Measurements from ENCODE around the gene OPA1. TPM values are rescaled to one million over a fixed set of nuclear protein-coding genes. Genes with fewer than 3 reads are reported as not detected.

Gene OPA1, protein sequence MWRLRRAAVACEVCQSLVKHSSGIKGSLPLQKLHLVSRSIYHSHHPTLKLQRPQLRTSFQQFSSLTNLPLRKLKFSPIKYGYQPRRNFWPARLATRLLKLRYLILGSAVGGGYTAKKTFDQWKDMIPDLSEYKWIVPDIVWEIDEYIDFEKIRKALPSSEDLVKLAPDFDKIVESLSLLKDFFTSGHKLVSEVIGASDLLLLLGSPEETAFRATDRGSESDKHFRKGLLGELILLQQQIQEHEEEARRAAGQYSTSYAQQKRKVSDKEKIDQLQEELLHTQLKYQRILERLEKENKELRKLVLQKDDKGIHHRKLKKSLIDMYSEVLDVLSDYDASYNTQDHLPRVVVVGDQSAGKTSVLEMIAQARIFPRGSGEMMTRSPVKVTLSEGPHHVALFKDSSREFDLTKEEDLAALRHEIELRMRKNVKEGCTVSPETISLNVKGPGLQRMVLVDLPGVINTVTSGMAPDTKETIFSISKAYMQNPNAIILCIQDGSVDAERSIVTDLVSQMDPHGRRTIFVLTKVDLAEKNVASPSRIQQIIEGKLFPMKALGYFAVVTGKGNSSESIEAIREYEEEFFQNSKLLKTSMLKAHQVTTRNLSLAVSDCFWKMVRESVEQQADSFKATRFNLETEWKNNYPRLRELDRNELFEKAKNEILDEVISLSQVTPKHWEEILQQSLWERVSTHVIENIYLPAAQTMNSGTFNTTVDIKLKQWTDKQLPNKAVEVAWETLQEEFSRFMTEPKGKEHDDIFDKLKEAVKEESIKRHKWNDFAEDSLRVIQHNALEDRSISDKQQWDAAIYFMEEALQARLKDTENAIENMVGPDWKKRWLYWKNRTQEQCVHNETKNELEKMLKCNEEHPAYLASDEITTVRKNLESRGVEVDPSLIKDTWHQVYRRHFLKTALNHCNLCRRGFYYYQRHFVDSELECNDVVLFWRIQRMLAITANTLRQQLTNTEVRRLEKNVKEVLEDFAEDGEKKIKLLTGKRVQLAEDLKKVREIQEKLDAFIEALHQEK
- total RNA-seq (2014; rRNA removed) (68.0 and 93.8 TPM in 2 replicates), Bru-seq, nascent RNA (percentile 91 among the genes with signal in this experiment), BruChase-seq, experiment 1, labeled RNA remaining after a 6-hour chase (percentile 83 among the genes with signal in this experiment), BruChase-seq, experiment 2, labeled RNA remaining after a 2-hour chase (percentile 88 among the genes with signal in this experiment)
- long read RNA-seq, full-length matches to known transcripts: 121 of 160 reads
- long read RNA-seq, partial matches to known transcripts: 19 of 160 reads
- long read RNA-seq, other reads (novel, unspliced or antisense): 20 of 160 reads

DNA sequence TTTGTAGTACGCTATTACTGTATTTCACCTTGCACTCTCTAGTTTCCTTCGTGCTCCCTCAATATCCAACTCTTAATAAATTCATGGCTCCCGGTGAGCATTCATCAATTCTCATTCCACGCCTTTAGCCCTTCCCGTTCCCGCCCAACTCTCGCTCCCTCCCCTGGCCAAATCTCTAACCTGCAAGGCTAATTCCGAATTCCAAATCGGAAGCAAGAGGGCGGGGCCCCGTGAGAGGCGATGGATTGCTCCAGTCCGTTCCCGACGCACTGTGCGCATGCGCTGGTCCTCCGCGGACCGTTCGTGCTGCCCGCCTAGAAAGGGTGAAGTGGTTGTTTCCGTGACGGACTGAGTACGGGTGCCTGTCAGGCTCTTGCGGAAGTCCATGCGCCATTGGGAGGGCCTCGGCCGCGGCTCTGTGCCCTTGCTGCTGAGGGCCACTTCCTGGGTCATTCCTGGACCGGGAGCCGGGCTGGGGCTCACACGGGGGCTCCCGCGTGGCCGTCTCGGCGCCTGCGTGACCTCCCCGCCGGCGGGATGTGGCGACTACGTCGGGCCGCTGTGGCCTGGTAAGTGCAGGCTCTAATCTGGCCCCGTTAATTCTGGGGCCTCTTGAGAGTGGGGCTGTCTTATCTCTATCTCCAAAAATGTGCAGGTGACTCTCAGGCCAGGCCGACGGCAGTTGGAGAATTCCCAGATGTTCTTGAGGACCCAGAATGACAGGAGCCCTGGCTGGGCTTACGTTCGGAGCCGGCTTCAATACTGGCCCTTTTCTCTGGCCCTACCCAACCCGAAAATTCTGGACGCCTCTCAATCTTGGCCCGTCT is at the start of gene OPA1:
OPA1 (plus strand) TSS at position 368 of the 827 bp plus-strand sequence; CDS start at position 538, 170 bp downstream.
- H3K4me3 ChIP-seq (ENCODE audit: low read length): peak within 1 kb of the TSS; percentile 97
- peaks cover 50% of the 10 kb centered on the region for H3K79me2 ChIP-seq (ENCODE audit: low read length)
- H3K27me3 ChIP-seq (ENCODE audit: low read length): no peaks in the 10 kb centered on the region
- peaks cover 8% of the 10 kb centered on the region; the same call in 1 of the 2 replicates for H3K36me3 ChIP-seq (ENCODE audit: low read depth, low read length)
- no peaks in the 10 kb centered on the region for H3F3A ChIP-seq (ENCODE audit: low read length, unreplicated experiment)
- TF ChIP-seq, protein P1, sequence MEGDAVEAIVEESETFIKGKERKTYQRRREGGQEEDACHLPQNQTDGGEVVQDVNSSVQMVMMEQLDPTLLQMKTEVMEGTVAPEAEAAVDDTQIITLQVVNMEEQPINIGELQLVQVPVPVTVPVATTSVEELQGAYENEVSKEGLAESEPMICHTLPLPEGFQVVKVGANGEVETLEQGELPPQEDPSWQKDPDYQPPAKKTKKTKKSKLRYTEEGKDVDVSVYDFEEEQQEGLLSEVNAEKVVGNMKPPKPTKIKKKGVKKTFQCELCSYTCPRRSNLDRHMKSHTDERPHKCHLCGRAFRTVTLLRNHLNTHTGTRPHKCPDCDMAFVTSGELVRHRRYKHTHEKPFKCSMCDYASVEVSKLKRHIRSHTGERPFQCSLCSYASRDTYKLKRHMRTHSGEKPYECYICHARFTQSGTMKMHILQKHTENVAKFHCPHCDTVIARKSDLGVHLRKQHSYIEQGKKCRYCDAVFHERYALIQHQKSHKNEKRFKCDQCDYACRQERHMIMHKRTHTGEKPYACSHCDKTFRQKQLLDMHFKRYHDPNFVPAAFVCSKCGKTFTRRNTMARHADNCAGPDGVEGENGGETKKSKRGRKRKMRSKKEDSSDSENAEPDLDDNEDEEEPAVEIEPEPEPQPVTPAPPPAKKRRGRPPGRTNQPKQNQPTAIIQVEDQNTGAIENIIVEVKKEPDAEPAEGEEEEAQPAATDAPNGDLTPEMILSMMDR (conservative IDR thresholded peaks at IDR 0.05; ENCODE audit: low read depth, low read length): peak; percentile 37; the same call in 1 of the 2 replicates
- TF ChIP-seq EZH2 (IDR thresholded peaks at IDR 0.05; ENCODE audit: low read length, unreplicated experiment): no peak
- no peak for TF ChIP-seq EZH2phosphoT487 (IDR thresholded peaks at IDR 0.05; ENCODE audit: borderline replicate concordance, low read length)
- peaks cover 25% of the 10 kb centered on the region for H3K4me1 ChIP-seq (ENCODE audit: insufficient read depth, low read length)
- H3K9ac ChIP-seq (ENCODE audit: low read length): peak within 1 kb of the TSS; percentile 96
- peak within 1 kb of the TSS; percentile 57 for H3K27ac ChIP-seq (ENCODE audit: low read length)
- peaks cover 6% of the 10 kb centered on the region; the same call in 1 of the 2 replicates for H4K20me1 ChIP-seq (ENCODE audit: low read length)
- no peaks in the 10 kb centered on the region for H3K9me2 ChIP-seq (replicated peaks; ENCODE audit: low read length)
- peak within 1 kb of the TSS; percentile 94 for H2AFZ ChIP-seq (ENCODE audit: low read length)
- H3K9me3 ChIP-seq (ENCODE audit: low read length): no peaks in the 10 kb centered on the region
- TSS peak; percentile 34 for BruUV-seq (replicated peaks)
- DNase-seq (peak; percentile 99), ATAC-seq (peak; percentile 83)
- intact Hi-C loops (cut with micrococcal nuclease): loop anchor here (5.0 kb wide), 2 partner anchors 676 to 776 kb away; partner anchors contain the start of gene MB21D2
- CTCF ChIA-PET: no interaction called here
- POLR2A ChIA-PET (ENCODE audit: unreplicated experiment): no interaction called here
- peak within 1 kb of the TSS; percentile 78 for H3K4me2 ChIP-seq (ENCODE audit: low read length)

- H3K4me1 ChIP-seq (ENCODE audit: insufficient read depth, low read length): no peaks in the 10 kb centered on the region
- peaks cover 18% of the 10 kb centered on the region; the same call in 1 of the 2 replicates for H3K27me3 ChIP-seq (ENCODE audit: low read length)
- no peaks in the 10 kb centered on the region for H3K79me2 ChIP-seq (ENCODE audit: low read length)
- no peak for ATAC-seq
- no peak overlapping the region for H3K27ac ChIP-seq (ENCODE audit: low read length)
- no peak overlapping the region for H3K4me2 ChIP-seq (ENCODE audit: low read length)
- DNase-seq: no peak
- POLR2A ChIA-PET (ENCODE audit: unreplicated experiment): no interaction called here
- no peaks in the 10 kb centered on the region for H3K9me3 ChIP-seq (ENCODE audit: low read length)
- no peaks in the 10 kb centered on the region for H3K36me3 ChIP-seq (ENCODE audit: low read depth, low read length)
- H4K20me1 ChIP-seq (ENCODE audit: low read length): no peaks in the 10 kb centered on the region
- H3K4me3 ChIP-seq (ENCODE audit: low read length): no peak overlapping the region
- no peak overlapping the region for H3K9ac ChIP-seq (ENCODE audit: low read length)
- H2AFZ ChIP-seq (ENCODE audit: low read length): no peak overlapping the region
- no TSS peak for BruUV-seq (replicated peaks)
- intact Hi-C loops (cut with micrococcal nuclease): no loop called here
- no peaks in the 10 kb centered on the region for H3K9me2 ChIP-seq (replicated peaks; ENCODE audit: low read length)
- H3F3A ChIP-seq (ENCODE audit: low read length, unreplicated experiment): no peaks in the 10 kb centered on the region
- TF ChIP-seq, protein P1 (conservative IDR thresholded peaks at IDR 0.05; ENCODE audit: low read depth, low read length): no peak
- TF ChIP-seq EZH2 (IDR thresholded peaks at IDR 0.05; ENCODE audit: low read length, unreplicated experiment) (no peak), EZH2phosphoT487 (IDR thresholded peaks at IDR 0.05; ENCODE audit: borderline replicate concordance, low read length) (no peak)
- CTCF ChIA-PET: no interaction called here
Measured at GRCh38 chr3:193544289-193544688, 48.7 kb upstream of the OPA1 start.
